Endothelial cell of umbilical vein (primary cell): ENCODE measurements around the gene SLC20A1.

Source experiments
- CTCF ChIP-seq, 2 donors: IDR thresholded peaks; 1 replicate in 1 of 2; 2 replicates in 1 of 2; pipeline ENCODE4 v1.5.1; 2011; ENCODE audit warnings: low read length in 2 of 2, mild to moderate bottlenecking in 2 of 2, moderate library complexity in 2 of 2, control low read depth in 1 of 2, inconsistent platforms in 1 of 2, low read depth in 1 of 2; ENCODE audit not compliant: insufficient read depth in 1 of 2; ENCODE audit errors: extremely low read depth in 1 of 2
- EZH2 ChIP-seq: IDR thresholded peaks from 2 replicates; pipeline ENCODE4 v1.6.1; 2012; ENCODE audit warnings: borderline replicate concordance, low read depth, mild to moderate bottlenecking, moderate library complexity, low read length, inconsistent platforms; ENCODE audit not compliant: severe bottlenecking
- POLR2A ChIP-seq: IDR thresholded peaks from 2 replicates; pipeline ENCODE4 v1.6.1; 2012; ENCODE audit warnings: low read depth, mild to moderate bottlenecking, control low read depth, low read length

GRCh38 chr2:112665113-112665780 is 19.5 kb downstream of the SLC20A1 start:
- TF ChIP-seq CTCF (IDR thresholded peaks at IDR 0.05; ENCODE audit: extremely low read depth in 1 of 2, insufficient read depth in 1 of 2, low read depth in 1 of 2, low read length in 2 of 2) (no peak), EZH2 (no peak), POLR2A (no peak)
